Mesenchymal stem cell (in vitro differentiated cells and primary cell): ENCODE results near the gene SEZ6L2.

Experiments
- DNase-seq: peaks from one replicate; pipeline ENCODE4 v3.0.0-alpha.2; 2013
- H2AFZ ChIP-seq: one replicate; pipeline ENCODE4 v1.6.1; 2013; ENCODE audit warnings: low read depth, mild to moderate bottlenecking, control low read depth, inconsistent platforms, low read length, moderate library complexity
- H2AK5ac ChIP-seq: 2 replicates; pipeline ENCODE4 v1.6.1; 2013; ENCODE audit warnings: low read length, moderate library complexity, mild to moderate bottlenecking, inconsistent platforms; ENCODE audit not compliant: severe bottlenecking
- H2BK120ac ChIP-seq: one replicate; pipeline ENCODE4 v1.6.1; 2013; ENCODE audit warnings: low read depth, mild to moderate bottlenecking, inconsistent platforms, low read length, moderate library complexity
- H2BK12ac ChIP-seq, 2 experiments: one replicate each; pipeline ENCODE4 v1.6.1; 2013; ENCODE audit warnings: inconsistent platforms in 2 of 2, low read length in 2 of 2, mild to moderate bottlenecking in 2 of 2, moderate library complexity in 2 of 2, control low read depth in 1 of 2
- H2BK15ac ChIP-seq: one replicate; pipeline ENCODE4 v1.6.1; 2013; ENCODE audit warnings: mild to moderate bottlenecking, low read depth, inconsistent platforms; ENCODE audit not compliant: poor library complexity, severe bottlenecking
- H2BK5ac ChIP-seq: 2 replicates; pipeline ENCODE4 v1.6.1; 2013; ENCODE audit warnings: low read depth, mild to moderate bottlenecking, low read length, control low read depth, inconsistent platforms; ENCODE audit not compliant: poor library complexity, severe bottlenecking
- H3K14ac ChIP-seq, 2 experiments: one replicate each; pipeline ENCODE4 v1.6.1; 2013; ENCODE audit warnings: inconsistent platforms in 2 of 2, low read length in 2 of 2, control low read depth in 1 of 2, mild to moderate bottlenecking in 1 of 2, moderate library complexity in 1 of 2
- H3K18ac ChIP-seq, 2 experiments: one replicate each; pipeline ENCODE4 v1.6.1; 2013; ENCODE audit warnings: inconsistent platforms in 2 of 2, low read length in 2 of 2, control low read depth in 1 of 2, low read depth in 1 of 2, mild to moderate bottlenecking in 1 of 2
- H3K23ac ChIP-seq, 2 experiments: one replicate each; pipeline ENCODE4 v1.6.1; 2013; ENCODE audit warnings: inconsistent platforms in 2 of 2, low read length in 2 of 2, mild to moderate bottlenecking in 2 of 2, moderate library complexity in 2 of 2, control low read depth in 1 of 2
- H3K27ac ChIP-seq: 2 replicates; pipeline ENCODE4 v1.5.1; 2013; ENCODE audit warnings: mild to moderate bottlenecking, moderate library complexity, low read length, control low read depth, inconsistent platforms; ENCODE audit not compliant: poor library complexity, severe bottlenecking
- H3K27me3 ChIP-seq, 2 experiments: 2 replicates each; pipeline versions ENCODE4 v1.6.1 to v1.7.0; 2013; ENCODE audit warnings: low read length in 2 of 2, mild to moderate bottlenecking in 2 of 2, moderate library complexity in 2 of 2, control low read depth in 1 of 2, inconsistent platforms in 1 of 2; ENCODE audit not compliant: control insufficient read depth in 1 of 2, insufficient read depth in 1 of 2
- H3K36me3 ChIP-seq, 2 experiments: 2 replicates each; pipeline versions ENCODE4 v1.6.1 to v1.7.0; 2013; ENCODE audit warnings: low read length in 2 of 2, control low read depth in 1 of 2, inconsistent platforms in 1 of 2, low read depth in 1 of 2, mild to moderate bottlenecking in 1 of 2; ENCODE audit not compliant: insufficient read depth in 2 of 2, control insufficient read depth in 1 of 2
- H3K4ac ChIP-seq, 2 experiments: one replicate each; pipeline ENCODE4 v1.6.1; 2013; ENCODE audit warnings: inconsistent platforms in 2 of 2, low read length in 2 of 2, mild to moderate bottlenecking in 2 of 2, moderate library complexity in 2 of 2, control low read depth in 1 of 2, low read depth in 1 of 2
- H3K4me1 ChIP-seq: 2 replicates; pipeline ENCODE4 v1.6.1; 2013; ENCODE audit warnings: low read depth, low read length, control low read depth; ENCODE audit not compliant: control insufficient read depth, insufficient read depth
- H3K4me2 ChIP-seq: 2 replicates; pipeline ENCODE4 v1.6.1; 2013; ENCODE audit warnings: low read length, mild to moderate bottlenecking, inconsistent platforms; ENCODE audit not compliant: poor library complexity, severe bottlenecking
- H3K4me3 ChIP-seq, 2 experiments: 2 replicates each; pipeline versions ENCODE4 v1.5.1 to v1.7.0; 2013; ENCODE audit warnings: low read length in 2 of 2, mild to moderate bottlenecking in 2 of 2, control low read depth in 1 of 2, low read depth in 1 of 2; ENCODE audit not compliant: insufficient read depth in 1 of 2
- H3K79me1 ChIP-seq: replicated peaks from 2 replicates; pipeline ENCODE4 v1.6.1; 2013; ENCODE audit warnings: mild to moderate bottlenecking, control low read depth, low read length, inconsistent platforms; ENCODE audit not compliant: poor library complexity, severe bottlenecking
- H3K9ac ChIP-seq: 2 replicates; pipeline ENCODE4 v1.7.0; 2013; ENCODE audit warnings: mild to moderate bottlenecking, low read length, moderate library complexity
- H3K9me3 ChIP-seq: 2 replicates; pipeline ENCODE4 v1.7.0; 2013; ENCODE audit warnings: mild to moderate bottlenecking, low read length; ENCODE audit not compliant: control insufficient read depth
- H4K8ac ChIP-seq: one replicate; pipeline ENCODE4 v1.6.1; 2013; ENCODE audit warnings: inconsistent platforms, mild to moderate bottlenecking, low read length, moderate library complexity
- H4K91ac ChIP-seq: one replicate; pipeline ENCODE4 v1.6.1; 2013; ENCODE audit warnings: mild to moderate bottlenecking, low read length, inconsistent platforms
- WGBS: methylation state at CpG from one replicate; pipeline ENCODE4 v1.1.7; 2013; ENCODE audit warnings: mixed read lengths; 5-methylcytosine and 5-hydroxymethylcytosine counted together

Gene SEZ6L2

GRCh38 chr16:29831490-29831889 lies 67.9 kb downstream of the SEZ6L2 start:
- Histone ChIP-seq H4K91ac (no peak overlapping the region), H3K4me1 (peaks cover 6% of the 10 kb centered on the region), H2BK5ac (no peak overlapping the region), H3K23ac (no peak overlapping the region), H3K79me1 (peaks cover 20% of the 10 kb centered on the region), H3K36me3 (peaks cover 56 to 70% of the 10 kb centered on the region in 2 experiments), H2AK5ac (no peak overlapping the region), H3K18ac (no peak overlapping the region), H2BK12ac (peak overlapping the region in 1 of 2 experiments; percentile 3), H3K4me2 (no peak overlapping the region), H4K8ac (no peak overlapping the region), H2AFZ (no peak overlapping the region), H3K4ac (no peak overlapping the region), H3K9ac (no peak overlapping the region), H3K14ac (no peak overlapping the region), H2BK120ac (no peak overlapping the region), H3K27ac (no peak overlapping the region), H2BK15ac (no peak overlapping the region), H3K27me3 (no peaks in the 10 kb centered on the region), H3K4me3 (no peak overlapping the region), H3K9me3 (no peaks in the 10 kb centered on the region)
- whole genome bisulfite sequencing, result 100% methylated on average over 1 of the region's 2 CpGs
- DNase-seq, result no peak

- no peak overlapping the region for H2BK120ac ChIP-seq
- H2BK5ac ChIP-seq, result no peak overlapping the region
- no peak overlapping the region for H2BK15ac ChIP-seq
- no peak overlapping the region for H3K14ac ChIP-seq
- no peak overlapping the region for H2AFZ ChIP-seq
- H2AK5ac ChIP-seq, result no peak overlapping the region
- peaks cover 12% of the 10 kb centered on the region for H3K4me1 ChIP-seq
- no peak overlapping the region for H3K18ac ChIP-seq
- no peaks in the 10 kb centered on the region for H3K9me3 ChIP-seq
- H3K36me3 ChIP-seq, result peaks cover 51 to 63% of the 10 kb centered on the region in 2 experiments
- H3K4ac ChIP-seq, result no peak overlapping the region
- H3K23ac ChIP-seq, result no peak overlapping the region
- no peak overlapping the region for H2BK12ac ChIP-seq
- no peak overlapping the region for H3K27ac ChIP-seq
- no peak overlapping the region for H4K8ac ChIP-seq
- H4K91ac ChIP-seq, result no peak overlapping the region
- no peak for DNase-seq
- H3K79me1 ChIP-seq, result peaks cover 20% of the 10 kb centered on the region
- H3K9ac ChIP-seq, result no peak overlapping the region
- 98% methylated on average over 11 of the region's 11 CpGs for WGBS
- no peaks in the 10 kb centered on the region for H3K27me3 ChIP-seq
- H3K4me3 ChIP-seq, result no peak overlapping the region
- H3K4me2 ChIP-seq, result no peak overlapping the region
Measured at GRCh38 chr16:29830774-29831173, 68.6 kb downstream of the SEZ6L2 start.

GRCh38 chr16:29826342-29826695 lies 73.0 kb downstream of the SEZ6L2 start:
- Histone ChIP-seq H4K8ac (no peak overlapping the region), H3K27ac (peak overlapping the region; percentile 96), H2BK120ac (no peak overlapping the region), H3K18ac (peak overlapping the region; percentile 9 to 72), H3K36me3 (peaks cover 15 to 32% of the 10 kb centered on the region in 2 experiments), H2AFZ (no peak overlapping the region), H3K4me1 (peaks cover 42% of the 10 kb centered on the region), H3K27me3 (no peaks in the 10 kb centered on the region), H2AK5ac (peak overlapping the region; percentile 49), H2BK12ac (peak overlapping the region; percentile 37 to 86), H2BK5ac (no peak overlapping the region), H3K4me3 (peak overlapping the region in 1 of 2 experiments; percentile 72), H3K14ac (no peak overlapping the region), H3K79me1 (peaks cover 3% of the 10 kb centered on the region), H3K9ac (peak overlapping the region; percentile 85), H2BK15ac (no peak overlapping the region), H3K23ac (no peak overlapping the region), H4K91ac (peak overlapping the region; percentile 73), H3K9me3 (no peaks in the 10 kb centered on the region), H3K4me2 (no peak overlapping the region), H3K4ac (no peak overlapping the region)
- DNase-seq, result no peak
- WGBS, result 80% methylated on average over 3 of the region's 8 CpGs

GRCh38 chr16:29825145-29826044 lies 74.0 kb downstream of the SEZ6L2 start:
- Histone ChIP-seq H3K27ac (peak overlapping the region; percentile 96), H3K4me2 (peak overlapping the region; percentile 36), H2BK12ac (peak overlapping the region; percentile 19 to 86), H4K91ac (peak overlapping the region; percentile 74), H2BK5ac (peak overlapping the region; percentile 83), H4K8ac (peak overlapping the region; percentile 66), H3K23ac (peak overlapping the region in 1 of 2 experiments; percentile 86), H3K9me3 (no peaks in the 10 kb centered on the region), H2BK120ac (peak overlapping the region; percentile 69), H3K79me1 (no peaks in the 10 kb centered on the region), H3K36me3 (peaks cover 5 to 22% of the 10 kb centered on the region in 2 experiments), H3K4ac (peak overlapping the region; percentile 79 to 94), H3K14ac (peak overlapping the region; percentile 21 to 26), H3K27me3 (no peaks in the 10 kb centered on the region), H2AK5ac (peak overlapping the region; percentile 94), H3K4me3 (peak overlapping the region in 1 of 2 experiments; percentile 72), H3K9ac (peak overlapping the region; percentile 85), H3K18ac (peak overlapping the region; percentile 71 to 72), H3K4me1 (peaks cover 44% of the 10 kb centered on the region), H2AFZ (no peak overlapping the region), H2BK15ac (peak overlapping the region; percentile 95)
- WGBS, result 24% methylated on average over 10 of the region's 10 CpGs
- DNase-seq, result peak; percentile 80
